HCT116 (cell line): ENCODE measurements around the gene DCAF10. TPM values are rescaled to one million over a fixed set of nuclear protein-coding genes. Genes with fewer than 3 reads are reported as not detected.
"Not testable (repeated sequence)": the region's sequence is repeated elsewhere in the genome, so short reads cannot be mapped to it uniquely, and the experiment has no call there.

ENCODE experiments used
- ATAC-seq: fragments of 200-7000 bp; cut with Tn5 transposase; 2 replicates; pipeline ENCODE4 v1.9.1; 2020; ENCODE audit warnings: mild to moderate bottlenecking, moderate library complexity
- BruUV-seq: library from RNA; stranded (reverse); fragments of 400-500 nt; replicated peaks from 2 replicates; lab custom pipeline; 2021; lab: Mats Ljungman, UMichigan
- CTCF ChIA-PET: fragments of 300-600 bp; sonication (Branson Sonifier 250); formaldehyde crosslinking; loops from one replicate; lab custom pipeline; 2021; ENCODE audit warnings: antibody characterized with exemption; lab: Charles Lee
- POLR2A ChIA-PET: fragments of 300-600, 350-600 bp; sonication (Branson Sonifier 250); formaldehyde crosslinking; loops from one replicate; lab custom pipeline; 2021; ENCODE audit warnings: antibody characterized with exemption; lab: Charles Lee
- RAD21 ChIA-PET, 2 experiments: fragments of 300-600 bp; sonication (Branson Sonifier 250); formaldehyde crosslinking; loops; one replicate each; lab custom pipeline; 2023; ENCODE audit warnings: low total read pairs in 2 of 2; ENCODE audit not compliant: uncharacterized antibody in 2 of 2, unreplicated experiment in 2 of 2, low non-redundant PET in 1 of 2; lab: Charles Lee
- DNase-seq: peaks from one replicate; pipeline ENCODE4 v3.0.0-alpha.2; 2010; ENCODE audit warnings: low read depth, low spot score
- H2AFZ ChIP-seq: fragments of 200-600 bp; shearing (Covaris generic), sonication (generic); 2 replicates; pipeline ENCODE4 v1.6.1; 2017; ENCODE audit warnings: low read depth, mixed run types, mixed read lengths, antibody characterized with exemption, low read length; ENCODE audit not compliant: poor library complexity, severe bottlenecking
- H3K27ac ChIP-seq: 2 replicates; pipeline ENCODE4 v1.5.1; 2012; ENCODE audit warnings: low read depth, low read length
- H3K27me3 ChIP-seq: fragments of 200-600 bp; sonication (generic); 2 replicates; pipeline ENCODE4 v1.6.1; 2016; ENCODE audit warnings: mixed run types, low read length, mixed read lengths; ENCODE audit not compliant: insufficient read depth
- H3K36me3 ChIP-seq, 2 experiments: fragments of 200-500 bp in 1 of 2; fragments of 200-600 bp in 1 of 2; sonication (Bioruptor generic) in 1 of 2; sonication (generic) in 1 of 2; 2 replicates each; pipeline versions ENCODE4 v1.5.1 to v1.6.1; 2014 to 2016; ENCODE audit warnings: low read length in 2 of 2, inconsistent platforms in 1 of 2, mixed read lengths in 1 of 2, mixed run types in 1 of 2; ENCODE audit not compliant: insufficient read depth in 2 of 2, control insufficient read depth in 1 of 2
- H3K4me1 ChIP-seq, 2 experiments: fragments of 200-600 bp in 1 of 2; sonication (generic) in 1 of 2; 2 replicates each; pipeline versions ENCODE4 v1.5.1 to v1.6.1; 2012 to 2017; ENCODE audit warnings: low read length in 2 of 2, inconsistent platforms in 1 of 2, mild to moderate bottlenecking in 1 of 2, mixed read lengths in 1 of 2, mixed run types in 1 of 2, moderate library complexity in 1 of 2; ENCODE audit not compliant: insufficient read depth in 2 of 2, control insufficient read depth in 1 of 2
- H3K4me2 ChIP-seq: fragments of 200-600 bp; sonication (generic); 2 replicates; pipeline ENCODE4 v1.6.1; 2017; ENCODE audit warnings: mixed run types, low read length, mixed read lengths
- H3K4me3 ChIP-seq, 2 experiments: fragments of 200-600 bp in 1 of 2; sonication (generic) in 1 of 2; replicated peaks in 1 of 2; 2 replicates each; pipeline ENCODE4 v1.5.1; 2011 to 2016; ENCODE audit warnings: low read length in 2 of 2, control low read depth in 1 of 2, low read depth in 1 of 2, mild to moderate bottlenecking in 1 of 2, mixed read lengths in 1 of 2, mixed run types in 1 of 2
- H3K79me2 ChIP-seq: fragments of 200-600 bp; sonication (generic); 2 replicates; pipeline ENCODE4 v1.6.1; 2017; ENCODE audit warnings: mild to moderate bottlenecking, mixed run types, low read length, moderate library complexity, mixed read lengths; ENCODE audit not compliant: insufficient read depth
- H3K9ac ChIP-seq: fragments of 200-600 bp; sonication (generic); 2 replicates; pipeline ENCODE4 v1.6.1; 2016; ENCODE audit warnings: low read length, mixed read lengths
- H3K9me2 ChIP-seq: fragments of 200-600 bp; sonication (generic), shearing (Covaris generic); 2 replicates; pipeline ENCODE4 v1.6.1; 2017; ENCODE audit warnings: mixed run types, mild to moderate bottlenecking, moderate library complexity; ENCODE audit not compliant: insufficient read depth
- H3K9me3 ChIP-seq, 2 experiments: fragments of 200-500 bp in 1 of 2; fragments of 200-600 bp in 1 of 2; sonication (Bioruptor generic) in 1 of 2; sonication (generic) in 1 of 2; 2 replicates each; pipeline ENCODE4 v1.6.1; 2014 to 2017; ENCODE audit warnings: low read length in 2 of 2, mixed read lengths in 2 of 2, inconsistent platforms in 1 of 2, low read depth in 1 of 2, mild to moderate bottlenecking in 1 of 2, mixed run types in 1 of 2, moderate library complexity in 1 of 2; ENCODE audit not compliant: control insufficient read depth in 1 of 2, insufficient read depth in 1 of 2
- H4K20me1 ChIP-seq: fragments of 200-600 bp; sonication (generic), shearing (Covaris generic); 2 replicates; pipeline ENCODE4 v1.6.1; 2017; ENCODE audit warnings: mixed run types, mild to moderate bottlenecking, moderate library complexity; ENCODE audit not compliant: insufficient read depth
- CEBPB ChIP-seq: IDR thresholded peaks from 2 replicates; pipeline ENCODE4 v1.6.1; 2012; ENCODE audit warnings: low read depth
- EGR1 ChIP-seq: IDR thresholded peaks from 2 replicates; pipeline ENCODE4 v1.6.1; 2012; ENCODE audit warnings: low read depth
- EZH2 ChIP-seq: fragments of 200-600 bp; sonication (generic); IDR thresholded peaks from 2 replicates; pipeline ENCODE4 v1.6.1; 2017; ENCODE audit warnings: antibody characterized with exemption, mixed run types
- EZH2phosphoT487 ChIP-seq: fragments of 200-600 bp; IDR thresholded peaks from 2 replicates; pipeline ENCODE4 v1.6.1; 2018; ENCODE audit warnings: antibody characterized with exemption, borderline replicate concordance
- POLR2A ChIP-seq: IDR thresholded peaks from 2 replicates; pipeline ENCODE4 v1.7.0; 2011; ENCODE audit warnings: borderline replicate concordance; ENCODE audit not compliant: insufficient read depth, insufficient read length; ENCODE audit errors: extremely low read depth
- SIN3A ChIP-seq: IDR thresholded peaks from 2 replicates; pipeline ENCODE4 v1.6.1; 2012; ENCODE audit warnings: low read depth
- SP1 ChIP-seq: IDR thresholded peaks from 2 replicates; pipeline ENCODE4 v1.6.1; 2012; ENCODE audit warnings: low read depth
- TCF7L2 ChIP-seq: IDR thresholded peaks from 2 replicates; pipeline ENCODE4 v1.7.0; 2011; ENCODE audit warnings: borderline replicate concordance, inconsistent platforms; ENCODE audit not compliant: insufficient read depth, insufficient read length; ENCODE audit errors: extremely low read depth
- intact Hi-C: fragments of 100-400 bp; cut with micrococcal nuclease; formaldehyde crosslinking; loops from 2 replicates; pipeline ENCODE4 v1.10.0; 2022
- total RNA-seq: library from RNA; stranded (reverse); gene quantifications from one replicate; pipeline ENCODE4 v1.2.1, GENCODE V29; 2021; ENCODE audit not compliant: unreplicated experiment
- TF ChIP-seq, protein P1 (sequence below), 3 experiments: fragments of 200-600 bp in 1 of 3; sonication (generic) in 1 of 3; IDR thresholded peaks in 2 of 3; conservative IDR thresholded peaks in 1 of 3; 2 replicates each; pipeline ENCODE4 v1.5.1; 2012 to 2017; ENCODE audit warnings: low read depth in 2 of 3, low read length in 2 of 3, antibody characterized with exemption in 1 of 3, borderline replicate concordance in 1 of 3, control low read depth in 1 of 3, mild to moderate bottlenecking in 1 of 3, mixed read lengths in 1 of 3, mixed run types in 1 of 3, moderate library complexity in 1 of 3; ENCODE audit not compliant: insufficient read depth in 1 of 3

The DCAF10 gene
- total RNA-seq, 1 experiment from 2014 or later, result 20.6 TPM

DNA sequence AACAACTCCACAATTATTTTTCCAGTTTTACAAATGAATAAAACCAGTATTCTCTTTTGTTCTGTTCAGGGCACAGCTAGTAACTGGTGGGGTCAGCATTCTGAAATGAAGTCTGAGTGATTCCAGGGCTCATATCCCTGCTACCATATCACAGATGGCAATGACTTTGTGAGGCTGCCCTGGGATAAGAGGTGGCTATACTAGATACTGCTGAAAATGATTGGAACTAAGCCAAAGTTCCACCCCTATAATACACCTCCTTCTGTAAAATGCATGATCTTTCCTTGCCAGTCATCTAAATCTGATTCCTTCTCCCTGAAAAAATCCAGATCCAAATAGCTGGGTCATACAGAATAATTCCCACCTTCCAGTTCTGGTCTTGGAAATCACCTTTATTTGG lies 88.9 kb downstream of the DCAF10 start:
- no peak overlapping the region for H3K9ac ChIP-seq
- H3K36me3 ChIP-seq, result peaks cover 3 to 5% of the 10 kb centered on the region in 2 experiments
- 0 out of 2 replicates have a peak, but pooled peaks cover 8% of the 10 kb centered on the region for H3K79me2 ChIP-seq
- no peaks in the 10 kb centered on the region for H3K27me3 ChIP-seq
- H3K4me1 ChIP-seq, result no peaks in the 10 kb centered on the region
- H3K27ac ChIP-seq, result no peak overlapping the region
- no TSS peak for BruUV-seq
- POLR2A ChIA-PET, result no interaction called here
- TF ChIP-seq POLR2A (no peak), EZH2phosphoT487 (no peak), SIN3A (no peak), CEBPB (no peak), TCF7L2 (no peak), EGR1 (no peak), SP1 (no peak), EZH2 (no peak)
- TF ChIP-seq, protein P1, sequence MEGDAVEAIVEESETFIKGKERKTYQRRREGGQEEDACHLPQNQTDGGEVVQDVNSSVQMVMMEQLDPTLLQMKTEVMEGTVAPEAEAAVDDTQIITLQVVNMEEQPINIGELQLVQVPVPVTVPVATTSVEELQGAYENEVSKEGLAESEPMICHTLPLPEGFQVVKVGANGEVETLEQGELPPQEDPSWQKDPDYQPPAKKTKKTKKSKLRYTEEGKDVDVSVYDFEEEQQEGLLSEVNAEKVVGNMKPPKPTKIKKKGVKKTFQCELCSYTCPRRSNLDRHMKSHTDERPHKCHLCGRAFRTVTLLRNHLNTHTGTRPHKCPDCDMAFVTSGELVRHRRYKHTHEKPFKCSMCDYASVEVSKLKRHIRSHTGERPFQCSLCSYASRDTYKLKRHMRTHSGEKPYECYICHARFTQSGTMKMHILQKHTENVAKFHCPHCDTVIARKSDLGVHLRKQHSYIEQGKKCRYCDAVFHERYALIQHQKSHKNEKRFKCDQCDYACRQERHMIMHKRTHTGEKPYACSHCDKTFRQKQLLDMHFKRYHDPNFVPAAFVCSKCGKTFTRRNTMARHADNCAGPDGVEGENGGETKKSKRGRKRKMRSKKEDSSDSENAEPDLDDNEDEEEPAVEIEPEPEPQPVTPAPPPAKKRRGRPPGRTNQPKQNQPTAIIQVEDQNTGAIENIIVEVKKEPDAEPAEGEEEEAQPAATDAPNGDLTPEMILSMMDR (IDR thresholded peaks at IDR 0.05 in 2 of 3, conservative IDR thresholded peaks at IDR 0.05 in 1 of 3; ENCODE audit: borderline replicate concordance in 1 of 3, insufficient read depth in 1 of 3, low read depth in 2 of 3, low read length in 2 of 3), result no peak
- H3K4me3 ChIP-seq, result no peak overlapping the region
- no peak overlapping the region for H3K4me2 ChIP-seq
- DNase-seq, result no peak
- RAD21 ChIA-PET, result no interaction called here
- no peak for ATAC-seq
- H4K20me1 ChIP-seq, result no peaks in the 10 kb centered on the region
- intact Hi-C loops, result no loop called here
- H3K9me3 ChIP-seq, result no peaks in the 10 kb centered on the region
- no peak overlapping the region for H2AFZ ChIP-seq
- CTCF ChIA-PET, result no interaction called here
- H3K9me2 ChIP-seq, result no peaks in the 10 kb centered on the region

DNA sequence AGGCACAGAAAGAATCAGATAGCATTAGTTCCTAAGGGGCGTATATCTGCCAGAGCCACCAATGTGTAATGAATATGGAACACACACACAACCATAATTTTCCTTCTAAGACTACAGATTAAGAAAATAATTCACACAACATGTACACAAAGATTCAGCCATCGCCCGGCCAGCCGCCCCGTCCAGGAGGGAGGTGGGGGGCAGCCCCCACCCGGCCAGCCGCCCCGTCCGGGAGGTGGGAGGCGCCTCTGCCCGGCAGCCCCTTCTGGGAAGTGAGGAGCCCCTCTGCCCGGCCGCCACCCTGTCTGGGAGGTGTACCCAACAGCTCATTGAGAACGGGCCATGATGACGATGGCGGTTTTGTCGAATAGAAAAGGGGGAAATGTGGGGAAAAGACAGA lies 90.4 kb downstream of the DCAF10 start:
- RAD21 ChIA-PET, intact Hi-C loops, BruUV-seq: not testable (repeated sequence)

More for the DNA sequence above, 90.4 kb downstream of the DCAF10 start:
- H3K4me2 ChIP-seq, H3K27ac ChIP-seq, H3K4me3 ChIP-seq, POLR2A ChIA-PET, H3K9ac ChIP-seq, H4K20me1 ChIP-seq, H3K27me3 ChIP-seq, DNase-seq, H3K9me3 ChIP-seq, H3K9me2 ChIP-seq, H2AFZ ChIP-seq, H3K4me1 ChIP-seq, H3K79me2 ChIP-seq, ATAC-seq, CTCF ChIA-PET: not testable (repeated sequence)
- peaks cover 13 to 17% of the 10 kb centered on the region in 2 experiments for H3K36me3 ChIP-seq
